Neural cell (in vitro differentiated cells): ENCODE results near the gene ST7L. TPM values are rescaled to one million over a fixed set of nuclear protein-coding genes. Genes with fewer than 3 reads are reported as not detected.

Source experiments
- H2AFZ ChIP-seq: fragments of 200-600, 300-800 bp; sonication (generic), shearing (Covaris generic); 2 replicates; pipeline ENCODE4 v1.6.0; 2014; ENCODE audit warnings: low read depth, mild to moderate bottlenecking, antibody characterized with exemption, low read length, moderate library complexity
- H3F3A ChIP-seq: fragments of 200-600 bp; shearing (Covaris generic); 2 replicates; pipeline ENCODE4 v1.6.1; 2016; ENCODE audit warnings: mild to moderate bottlenecking, moderate library complexity, mixed read lengths, antibody characterized with exemption, low read length; ENCODE audit not compliant: insufficient read depth, poor library complexity, severe bottlenecking
- H3K27ac ChIP-seq: fragments of 200-600, 300-800 bp; sonication (generic), shearing (Covaris generic); 2 replicates; pipeline ENCODE4 v1.5.1; 2014; ENCODE audit warnings: mild to moderate bottlenecking, low read length, moderate library complexity
- H3K27me3 ChIP-seq: fragments of 300-800, 200-600 bp; sonication (generic), shearing (Covaris generic); 2 replicates; pipeline ENCODE4 v1.6.0; 2014; ENCODE audit warnings: mild to moderate bottlenecking, low read depth, low read length, moderate library complexity; ENCODE audit not compliant: insufficient read depth
- H3K36me3 ChIP-seq: fragments of 300-800, 200-600 bp; sonication (generic), shearing (Covaris generic); 2 replicates; pipeline ENCODE4 v1.5.1; 2014; ENCODE audit warnings: mild to moderate bottlenecking, antibody characterized with exemption, low read length, moderate library complexity; ENCODE audit not compliant: insufficient read depth
- H3K4me2 ChIP-seq: fragments of 300-800, 200-600 bp; sonication (generic), shearing (Covaris generic); 2 replicates; pipeline ENCODE4 v1.6.0; 2014; ENCODE audit warnings: mild to moderate bottlenecking, low read length
- H3K4me3 ChIP-seq: fragments of 300-800, 200-600 bp; sonication (generic), shearing (Covaris generic); 2 replicates; pipeline ENCODE4 v1.5.1; 2014; ENCODE audit warnings: mild to moderate bottlenecking, low read length, moderate library complexity
- H3K79me2 ChIP-seq: fragments of 200-600 bp; shearing (Covaris generic); replicated peaks from 2 replicates; pipeline ENCODE4 v1.6.0; 2014; ENCODE audit warnings: mild to moderate bottlenecking, low read length, moderate library complexity; ENCODE audit not compliant: insufficient read depth
- H3K9ac ChIP-seq: fragments of 300-800, 200-600 bp; sonication (generic), shearing (Covaris generic); 2 replicates; pipeline ENCODE4 v1.6.1; 2016; ENCODE audit warnings: mild to moderate bottlenecking, low read length, mixed read lengths
- H3K9me2 ChIP-seq: fragments of 200-600 bp; shearing (Covaris generic); 2 replicates; pipeline ENCODE4 v1.6.1; 2016; ENCODE audit warnings: mild to moderate bottlenecking, low read length, mixed read lengths; ENCODE audit not compliant: insufficient read depth
- H3K9me3 ChIP-seq: fragments of 200-600, 300-800 bp; sonication (generic), shearing (Covaris generic); 2 replicates; pipeline ENCODE4 v1.6.1; 2016; ENCODE audit warnings: mild to moderate bottlenecking, mixed run types, low read length, moderate library complexity, mixed read lengths
- H4K20me1 ChIP-seq: fragments of 200-600 bp; shearing (Covaris generic); 2 replicates; pipeline ENCODE4 v1.6.1; 2016; ENCODE audit warnings: mild to moderate bottlenecking, mixed run types; ENCODE audit not compliant: insufficient read depth
- EP300 ChIP-seq: fragments of 450-650 bp; conservative IDR thresholded peaks from 2 replicates; pipeline ENCODE4 v1.6.1; 2014; ENCODE audit warnings: antibody characterized with exemption, mild to moderate bottlenecking, moderate library complexity; ENCODE audit not compliant: poor library complexity, severe bottlenecking
- EZH2 ChIP-seq: fragments of 200-600, 300-800 bp; shearing (Covaris generic), sonication (generic); IDR thresholded peaks from 2 replicates; pipeline ENCODE4 v1.6.1; 2014; ENCODE audit warnings: antibody characterized with exemption, low read length, borderline replicate concordance, mild to moderate bottlenecking; ENCODE audit not compliant: insufficient read depth, poor library complexity, severe bottlenecking
- MXI1 ChIP-seq: fragments of 450-650 bp; conservative IDR thresholded peaks from 2 replicates; pipeline ENCODE4 v1.6.1; 2014; ENCODE audit warnings: antibody characterized with exemption, mild to moderate bottlenecking; ENCODE audit not compliant: poor library complexity, severe bottlenecking
- POLR2AphosphoS5 ChIP-seq: IDR thresholded peaks from 2 replicates; pipeline ENCODE4 v1.6.1; 2012
- RAD21 ChIP-seq: fragments of 450-650 bp; conservative IDR thresholded peaks from 2 replicates; pipeline ENCODE4 v1.6.1; 2014; ENCODE audit warnings: antibody characterized with exemption, mild to moderate bottlenecking, moderate library complexity
- SMC3 ChIP-seq: fragments of 450-650 bp; conservative IDR thresholded peaks from 2 replicates; pipeline ENCODE4 v1.6.1; 2014; ENCODE audit warnings: antibody characterized with exemption, mild to moderate bottlenecking, moderate library complexity; ENCODE audit not compliant: poor library complexity
- TAF1 ChIP-seq: IDR thresholded peaks from 2 replicates; pipeline ENCODE4 v1.6.1; 2012; ENCODE audit warnings: low read depth
- polyA plus RNA-seq: library from polyadenylated mRNA; depleted of rRNA; stranded (reverse); fragments of >200 nt; gene quantifications from 2 replicates; pipeline ENCODE4 v1.2.3, GENCODE V29; 2014
- TF ChIP-seq, protein P1 (sequence below): IDR thresholded peaks from 2 replicates; pipeline ENCODE4 v1.6.1; 2012; ENCODE audit warnings: borderline replicate concordance
- TF ChIP-seq, protein P2 (sequence below): fragments of 450-650 bp; IDR thresholded peaks from 2 replicates; pipeline ENCODE4 v1.5.1; 2014; ENCODE audit warnings: antibody characterized with exemption, mild to moderate bottlenecking, moderate library complexity; ENCODE audit not compliant: poor library complexity, severe bottlenecking

Gene ST7L
- polyA plus RNA-seq, 1 donor from 2014 or later: 33.7 TPM

DNA sequence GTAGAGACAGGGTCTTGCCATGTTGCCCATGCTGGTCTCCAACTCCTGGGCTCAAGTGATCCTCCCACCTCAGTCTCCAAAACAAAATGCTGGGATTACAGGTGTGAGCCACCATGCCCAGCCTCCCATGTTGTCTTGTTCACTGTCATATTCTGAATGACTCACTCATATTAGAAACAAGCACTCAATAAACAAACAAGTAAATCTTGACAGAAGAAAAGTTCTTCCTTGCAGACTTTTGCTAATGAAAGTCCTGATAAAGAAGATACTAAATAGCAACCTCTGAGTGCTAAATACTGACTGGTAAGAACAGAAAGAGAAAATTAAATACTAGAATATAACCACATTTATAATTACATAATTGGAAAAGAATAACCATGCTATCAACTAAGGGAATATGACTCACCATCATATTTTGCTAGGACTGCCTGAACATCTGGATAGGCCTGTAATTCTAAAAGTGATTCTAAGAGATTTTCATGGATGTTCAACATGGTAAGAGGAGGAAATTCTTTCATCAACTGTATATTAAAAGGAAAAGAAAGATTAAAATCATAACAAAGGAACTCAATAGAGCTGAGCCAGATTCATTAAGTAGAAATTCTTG, 37.3 kb downstream of the ST7L start:
- H3K27ac ChIP-seq: no peak overlapping the region
- no peaks in the 10 kb centered on the region for H3K9me2 ChIP-seq
- no peak overlapping the region for H3K4me3 ChIP-seq
- H3F3A ChIP-seq: no peaks in the 10 kb centered on the region
- no peaks in the 10 kb centered on the region for H3K9me3 ChIP-seq
- peaks cover 9% of the 10 kb centered on the region for H3K36me3 ChIP-seq
- no peaks in the 10 kb centered on the region for H3K79me2 ChIP-seq
- no peak for TF ChIP-seq POLR2AphosphoS5
- TF ChIP-seq TAF1: no peak
- no peak for TF ChIP-seq EZH2
- no peak for TF ChIP-seq EP300
- no peaks in the 10 kb centered on the region for H3K27me3 ChIP-seq
- H2AFZ ChIP-seq: no peak overlapping the region
- H3K9ac ChIP-seq: no peak overlapping the region
- H3K4me2 ChIP-seq: no peak overlapping the region
- H4K20me1 ChIP-seq: no peaks in the 10 kb centered on the region

DNA sequence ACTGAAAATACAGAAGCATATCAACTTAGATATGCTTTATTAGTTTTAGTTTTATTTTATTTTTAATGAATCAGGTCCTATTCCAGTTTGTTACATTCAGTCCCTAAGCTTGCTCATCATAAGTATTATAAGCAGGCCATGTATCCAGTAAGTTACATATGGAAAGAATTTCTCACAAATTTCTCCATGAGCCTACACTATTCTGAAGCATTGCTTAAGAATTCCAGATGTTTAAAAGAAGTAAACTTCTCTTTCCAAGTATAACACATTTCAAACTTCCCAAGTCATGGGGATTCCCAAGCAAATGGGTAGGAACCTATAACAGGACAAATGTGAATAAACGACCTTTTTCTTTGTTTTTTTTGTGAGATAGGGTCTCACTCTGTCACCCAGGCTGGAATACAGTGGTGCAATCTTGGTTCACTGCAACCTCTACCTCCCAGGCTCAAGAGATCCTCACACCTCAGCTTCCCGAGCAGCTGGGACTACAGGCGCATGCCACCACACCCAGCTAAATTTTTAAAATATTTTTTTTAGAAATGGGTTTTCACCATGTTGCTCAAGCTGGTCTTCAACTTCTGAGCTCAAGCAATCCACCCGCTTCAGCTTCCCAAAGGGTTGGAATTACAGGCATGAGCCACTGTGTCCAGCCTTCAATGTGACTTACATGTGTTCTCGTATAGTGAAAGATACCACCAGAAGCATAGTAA, 39.0 kb downstream of the ST7L start:
- H3K9ac ChIP-seq: no peak overlapping the region
- H3F3A ChIP-seq: no peaks in the 10 kb centered on the region
- H4K20me1 ChIP-seq: no peaks in the 10 kb centered on the region
- H3K9me2 ChIP-seq: no peaks in the 10 kb centered on the region
- TF ChIP-seq MXI1 (no peak), EZH2 (no peak)
- H2AFZ ChIP-seq: no peak overlapping the region
- no peaks in the 10 kb centered on the region for H3K27me3 ChIP-seq
- no peak overlapping the region for H3K4me2 ChIP-seq
- no peaks in the 10 kb centered on the region for H3K79me2 ChIP-seq
- no peaks in the 10 kb centered on the region for H3K9me3 ChIP-seq
- no peak overlapping the region for H3K4me3 ChIP-seq
- H3K27ac ChIP-seq: no peak overlapping the region
- peaks cover 9% of the 10 kb centered on the region for H3K36me3 ChIP-seq

DNA sequence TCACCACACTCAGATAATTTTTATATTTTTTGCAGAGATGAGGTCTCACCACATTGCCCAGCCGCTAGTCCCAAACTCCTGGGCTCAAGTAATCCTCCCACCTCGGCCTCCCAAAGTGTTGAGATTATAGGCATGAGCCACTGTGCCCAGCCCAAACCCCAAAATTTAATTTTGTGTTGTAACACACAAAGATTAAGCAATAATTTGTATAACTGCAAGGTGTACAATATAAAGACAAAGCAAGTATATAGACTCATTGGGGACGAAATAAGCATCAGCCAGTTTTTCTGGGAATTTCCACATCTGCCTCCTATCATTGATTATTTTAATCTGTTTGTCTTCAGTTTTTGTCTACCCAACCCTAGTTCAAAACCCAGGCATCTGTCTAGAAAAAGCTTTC, 42.7 kb downstream of the ST7L start:
- no peak overlapping the region for H2AFZ ChIP-seq
- H3F3A ChIP-seq: no peaks in the 10 kb centered on the region
- no peaks in the 10 kb centered on the region for H3K27me3 ChIP-seq
- no peak overlapping the region for H3K27ac ChIP-seq
- no peaks in the 10 kb centered on the region for H3K9me2 ChIP-seq
- no peaks in the 10 kb centered on the region for H4K20me1 ChIP-seq
- H3K4me2 ChIP-seq: no peak overlapping the region
- H3K4me3 ChIP-seq: no peak overlapping the region
- no peak overlapping the region for H3K9ac ChIP-seq
- TF ChIP-seq EP300: no peak
- no peak for TF ChIP-seq POLR2AphosphoS5
- no peak for TF ChIP-seq MXI1
- TF ChIP-seq SMC3: no peak
- TF ChIP-seq, protein P1, sequence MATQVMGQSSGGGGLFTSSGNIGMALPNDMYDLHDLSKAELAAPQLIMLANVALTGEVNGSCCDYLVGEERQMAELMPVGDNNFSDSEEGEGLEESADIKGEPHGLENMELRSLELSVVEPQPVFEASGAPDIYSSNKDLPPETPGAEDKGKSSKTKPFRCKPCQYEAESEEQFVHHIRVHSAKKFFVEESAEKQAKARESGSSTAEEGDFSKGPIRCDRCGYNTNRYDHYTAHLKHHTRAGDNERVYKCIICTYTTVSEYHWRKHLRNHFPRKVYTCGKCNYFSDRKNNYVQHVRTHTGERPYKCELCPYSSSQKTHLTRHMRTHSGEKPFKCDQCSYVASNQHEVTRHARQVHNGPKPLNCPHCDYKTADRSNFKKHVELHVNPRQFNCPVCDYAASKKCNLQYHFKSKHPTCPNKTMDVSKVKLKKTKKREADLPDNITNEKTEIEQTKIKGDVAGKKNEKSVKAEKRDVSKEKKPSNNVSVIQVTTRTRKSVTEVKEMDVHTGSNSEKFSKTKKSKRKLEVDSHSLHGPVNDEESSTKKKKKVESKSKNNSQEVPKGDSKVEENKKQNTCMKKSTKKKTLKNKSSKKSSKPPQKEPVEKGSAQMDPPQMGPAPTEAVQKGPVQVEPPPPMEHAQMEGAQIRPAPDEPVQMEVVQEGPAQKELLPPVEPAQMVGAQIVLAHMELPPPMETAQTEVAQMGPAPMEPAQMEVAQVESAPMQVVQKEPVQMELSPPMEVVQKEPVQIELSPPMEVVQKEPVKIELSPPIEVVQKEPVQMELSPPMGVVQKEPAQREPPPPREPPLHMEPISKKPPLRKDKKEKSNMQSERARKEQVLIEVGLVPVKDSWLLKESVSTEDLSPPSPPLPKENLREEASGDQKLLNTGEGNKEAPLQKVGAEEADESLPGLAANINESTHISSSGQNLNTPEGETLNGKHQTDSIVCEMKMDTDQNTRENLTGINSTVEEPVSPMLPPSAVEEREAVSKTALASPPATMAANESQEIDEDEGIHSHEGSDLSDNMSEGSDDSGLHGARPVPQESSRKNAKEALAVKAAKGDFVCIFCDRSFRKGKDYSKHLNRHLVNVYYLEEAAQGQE: no peak
- no peak for TF ChIP-seq TAF1
- TF ChIP-seq, protein P2, sequence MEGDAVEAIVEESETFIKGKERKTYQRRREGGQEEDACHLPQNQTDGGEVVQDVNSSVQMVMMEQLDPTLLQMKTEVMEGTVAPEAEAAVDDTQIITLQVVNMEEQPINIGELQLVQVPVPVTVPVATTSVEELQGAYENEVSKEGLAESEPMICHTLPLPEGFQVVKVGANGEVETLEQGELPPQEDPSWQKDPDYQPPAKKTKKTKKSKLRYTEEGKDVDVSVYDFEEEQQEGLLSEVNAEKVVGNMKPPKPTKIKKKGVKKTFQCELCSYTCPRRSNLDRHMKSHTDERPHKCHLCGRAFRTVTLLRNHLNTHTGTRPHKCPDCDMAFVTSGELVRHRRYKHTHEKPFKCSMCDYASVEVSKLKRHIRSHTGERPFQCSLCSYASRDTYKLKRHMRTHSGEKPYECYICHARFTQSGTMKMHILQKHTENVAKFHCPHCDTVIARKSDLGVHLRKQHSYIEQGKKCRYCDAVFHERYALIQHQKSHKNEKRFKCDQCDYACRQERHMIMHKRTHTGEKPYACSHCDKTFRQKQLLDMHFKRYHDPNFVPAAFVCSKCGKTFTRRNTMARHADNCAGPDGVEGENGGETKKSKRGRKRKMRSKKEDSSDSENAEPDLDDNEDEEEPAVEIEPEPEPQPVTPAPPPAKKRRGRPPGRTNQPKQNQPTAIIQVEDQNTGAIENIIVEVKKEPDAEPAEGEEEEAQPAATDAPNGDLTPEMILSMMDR: no peak
- TF ChIP-seq EZH2: no peak
- TF ChIP-seq RAD21: no peak
- no peaks in the 10 kb centered on the region for H3K79me2 ChIP-seq
- peaks cover 12% of the 10 kb centered on the region for H3K36me3 ChIP-seq
- H3K9me3 ChIP-seq: no peaks in the 10 kb centered on the region
